HG03442 (cell line): ENCODE results near the gene PSMD9.
"Not testable (repeated sequence)": the region's sequence is repeated elsewhere in the genome, so short reads cannot be mapped to it uniquely, and the experiment has no call there.

ENCODE experiments used
- ATAC-seq: cut with Tn5 transposase; IDR thresholded peaks from one replicate; pipeline ENCODE4 v1.9.1; 2021; ENCODE audit warnings: mild to moderate bottlenecking, moderate library complexity; ENCODE audit not compliant: unreplicated experiment

Gene PSMD9

GRCh38 chr12:121888478-121889273, at the start of gene PSMD9:
Gene PSMD9, plus strand, starts transcription at chr12:121888790. Its CDS starts 67 bp downstream, at chr12:121888857.
- peak; percentile 90 for ATAC-seq

- peak; percentile 92 for ATAC-seq
Observed at GRCh38 chr12:121839106-121839992, 49.2 kb upstream of the PSMD9 start.

- no peak for ATAC-seq
Observed at GRCh38 chr12:121839993-121840761, 48.4 kb upstream of the PSMD9 start.

GRCh38 chr12:121843236-121843982, 45.2 kb upstream of the PSMD9 start:
- no peak for ATAC-seq

- no peak for ATAC-seq
Observed at GRCh38 chr12:121845701-121846100, 42.9 kb upstream of the PSMD9 start.

GRCh38 chr12:121849211-121849610, 39.4 kb upstream of the PSMD9 start:
- no peak for ATAC-seq

GRCh38 chr12:121849665-121850064, 38.9 kb upstream of the PSMD9 start:
- ATAC-seq, result no peak

GRCh38 chr12:121852392-121852791, 36.2 kb upstream of the PSMD9 start:
- not testable (repeated sequence) for ATAC-seq

GRCh38 chr12:121857322-121858246, 31.0 kb upstream of the PSMD9 start:
- no peak for ATAC-seq

GRCh38 chr12:121858318-121858661, 30.3 kb upstream of the PSMD9 start:
- no peak for ATAC-seq

- no peak for ATAC-seq
Observed at GRCh38 chr12:121858662-121859572, 29.7 kb upstream of the PSMD9 start, which contains the start of gene HPD. Gene HPD, minus strand, starts transcription at chr12:121858859. Its CDS starts 36 bp downstream, at chr12:121858823.

- no peak for ATAC-seq
Observed at GRCh38 chr12:121860257-121860656, 28.3 kb upstream of the PSMD9 start.

GRCh38 chr12:121860699-121861098, 27.9 kb upstream of the PSMD9 start:
- ATAC-seq, result not testable (repeated sequence)

- ATAC-seq, result no peak
Observed at GRCh38 chr12:121861636-121862254, 26.8 kb upstream of the PSMD9 start.

GRCh38 chr12:121866331-121866730, 22.3 kb upstream of the PSMD9 start:
- no peak for ATAC-seq

- not testable (repeated sequence) for ATAC-seq
Observed at GRCh38 chr12:121869229-121869628, 19.4 kb upstream of the PSMD9 start.

- ATAC-seq, result no peak
Observed at GRCh38 chr12:121871467-121871866, 17.1 kb upstream of the PSMD9 start.
